HepG2 (cell line): ENCODE results near the gene ATN1. TPM values are rescaled to one million over a fixed set of nuclear protein-coding genes. Genes with fewer than 3 reads are reported as not detected.

ENCODE experiments used
- CENPT ChIP-seq: sonication (generic); formaldehyde crosslinking; IDR thresholded peaks from 2 replicates; pipeline ENCODE4 v1.8.0; 2022; ENCODE audit warnings: low read depth, mild to moderate bottlenecking, moderate library complexity, missing genetic modification reagents
- JUND ChIP-seq: sonication (generic); formaldehyde crosslinking; IDR thresholded peaks from 2 replicates; pipeline ENCODE4 v1.8.0; 2022; ENCODE audit warnings: mild to moderate bottlenecking, missing genetic modification reagents
- MAFK ChIP-seq, 2 experiments: IDR thresholded peaks in 1 of 2; conservative IDR thresholded peaks in 1 of 2; 2 replicates each; pipeline ENCODE4 v1.6.1; 2011; ENCODE audit warnings: improper control_type of control experiment in 2 of 2, low read length in 2 of 2
- ONECUT2 ChIP-seq: sonication (generic); formaldehyde crosslinking; IDR thresholded peaks from 2 replicates; pipeline ENCODE4 v1.4.0; 2020; ENCODE audit warnings: missing genetic modification reagents
- POLR2AphosphoS2 ChIP-seq: IDR thresholded peaks from 2 replicates; pipeline ENCODE4 v1.6.1; 2011; ENCODE audit warnings: low read depth, low read length, improper control_type of control experiment
- SKI ChIP-seq: fragments of 450-650 bp; IDR thresholded peaks from one replicate; pipeline ENCODE4 v1.6.1; 2018; ENCODE audit warnings: mild to moderate bottlenecking; ENCODE audit not compliant: partially characterized antibody
- SNAPC4 ChIP-seq: sonication (generic); formaldehyde crosslinking; IDR thresholded peaks from 2 replicates; pipeline ENCODE4 v1.4.0; 2020; ENCODE audit warnings: mild to moderate bottlenecking, missing genetic modification reagents
- TAF15 ChIP-seq: fragments of 200-400 bp; formaldehyde crosslinking; IDR thresholded peaks from one replicate; pipeline ENCODE4 v1.6.1; 2018; ENCODE audit warnings: mild to moderate bottlenecking, low read depth, low read length; ENCODE audit not compliant: poor library complexity, severe bottlenecking
- TCF12 ChIP-seq, 2 experiments: fragments of 450-650 bp in 1 of 2; sonication (generic) in 1 of 2; formaldehyde crosslinking in 1 of 2; IDR thresholded peaks; 2 replicates each; pipeline versions ENCODE4 v1.6.1 to v1.8.0; 2017 to 2022; ENCODE audit warnings: antibody characterized with exemption in 1 of 2, mild to moderate bottlenecking in 1 of 2, missing genetic modification reagents in 1 of 2, moderate library complexity in 1 of 2
- TMF1 ChIP-seq: sonication (generic); formaldehyde crosslinking; IDR thresholded peaks from 2 replicates; pipeline ENCODE4 v1.8.1; 2022; ENCODE audit warnings: low read depth, missing genetic modification reagents
- ZEB1 ChIP-seq: IDR thresholded peaks from 2 replicates; pipeline ENCODE4 v1.6.1; 2012; ENCODE audit warnings: mild to moderate bottlenecking, low read depth, inconsistent platforms; ENCODE audit not compliant: insufficient replicate concordance
- ZNF383 ChIP-seq: sonication (generic); formaldehyde crosslinking; IDR thresholded peaks from 2 replicates; pipeline ENCODE4 v1.4.0; 2020; ENCODE audit warnings: missing genetic modification reagents, mild to moderate bottlenecking, borderline replicate concordance
- ZNF547 ChIP-seq: sonication (generic); formaldehyde crosslinking; IDR thresholded peaks from 2 replicates; pipeline ENCODE4 v1.5.1; 2020; ENCODE audit warnings: mild to moderate bottlenecking, missing genetic modification reagents
- polyA plus RNA-seq, 8 experiments: library from polyadenylated mRNA; depleted of rRNA in 3 of 8; stranded (reverse) in 7 of 8; unstranded in 1 of 8; fragments of >200 nt; fragmentation: Illumina TruSeq in 4 of 8; extraction: Trizol in 4 of 8; gene quantifications; 2 replicates each; pipeline versions ENCODE4 v1.2.1 to v1.2.3, GENCODE V29; 2011 to 2016; ENCODE audit warnings: low read depth in 4 of 8, missing spikeins in 1 of 8, mixed read lengths in 1 of 8; ENCODE audit not compliant: insufficient read depth in 1 of 8
- total RNA-seq, 5 experiments: library from RNA; depleted of rRNA; stranded (reverse); fragments of >200 nt; fragmentation: Illumina TruSeq; extraction: Trizol; gene quantifications; 2 replicates each; pipeline ENCODE4 v1.2.3, GENCODE V29; 2016; ENCODE audit warnings: low read depth in 1 of 5
- TF ChIP-seq, protein P1 (sequence below): sonication (generic); formaldehyde crosslinking; IDR thresholded peaks from 2 replicates; pipeline ENCODE4 v1.5.1; 2020; ENCODE audit warnings: mild to moderate bottlenecking, missing genetic modification reagents, moderate library complexity
- TF ChIP-seq, protein P2 (sequence below): sonication (generic); formaldehyde crosslinking; IDR thresholded peaks from 2 replicates; pipeline ENCODE4 v1.8.0; 2022; ENCODE audit warnings: mild to moderate bottlenecking, missing genetic modification reagents, moderate library complexity
- TF ChIP-seq, protein P3 (sequence below): sonication (generic); formaldehyde crosslinking; IDR thresholded peaks from 2 replicates; pipeline ENCODE4 v1.4.0; 2020; ENCODE audit warnings: missing genetic modification reagents, borderline replicate concordance
- TF ChIP-seq, protein P4 (sequence below): sonication (generic); formaldehyde crosslinking; IDR thresholded peaks from 2 replicates; pipeline ENCODE4 v1.5.1; 2020; ENCODE audit warnings: mild to moderate bottlenecking, missing genetic modification reagents, borderline replicate concordance

ATN1 gene
- total and polyA plus RNA-seq, 2 of the 13 experiments (the other 11 are each of a cell fraction or from before 2014, with no cell fraction given), result 2.1 to 8.6 TPM

DNA sequence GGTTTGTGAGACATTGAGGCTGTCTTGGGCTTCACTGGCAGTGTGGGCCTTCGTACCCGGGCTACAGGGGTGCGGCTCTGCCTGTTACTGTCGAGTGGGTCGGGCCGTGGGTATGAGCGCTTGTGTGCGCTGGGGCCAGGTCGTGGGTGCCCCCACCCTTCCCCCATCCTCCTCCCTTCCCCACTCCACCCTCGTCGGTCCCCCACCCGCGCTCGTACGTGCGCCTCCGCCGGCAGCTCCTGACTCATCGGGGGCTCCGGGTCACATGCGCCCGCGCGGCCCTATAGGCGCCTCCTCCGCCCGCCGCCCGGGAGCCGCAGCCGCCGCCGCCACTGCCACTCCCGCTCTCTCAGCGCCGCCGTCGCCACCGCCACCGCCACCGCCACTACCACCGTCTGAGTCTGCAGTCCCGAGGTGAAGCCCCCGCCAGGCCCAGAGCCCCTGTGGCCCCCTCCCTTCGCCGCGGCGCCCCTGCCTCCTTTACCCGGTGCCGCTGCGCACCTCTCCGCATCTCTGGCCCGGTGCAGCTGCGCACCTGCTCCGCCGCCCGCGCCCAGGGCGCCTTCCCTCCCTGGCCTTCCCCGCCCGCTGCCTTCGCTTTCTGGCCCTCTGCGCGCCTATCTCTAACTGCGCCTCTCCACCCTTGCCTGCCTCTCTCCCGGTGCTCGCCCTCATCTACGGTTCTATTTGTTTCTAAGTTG lies 13.4 kb upstream of the ATN1 start, which contains the start of gene ENO2 (continued):
- TF ChIP-seq, protein P1, sequence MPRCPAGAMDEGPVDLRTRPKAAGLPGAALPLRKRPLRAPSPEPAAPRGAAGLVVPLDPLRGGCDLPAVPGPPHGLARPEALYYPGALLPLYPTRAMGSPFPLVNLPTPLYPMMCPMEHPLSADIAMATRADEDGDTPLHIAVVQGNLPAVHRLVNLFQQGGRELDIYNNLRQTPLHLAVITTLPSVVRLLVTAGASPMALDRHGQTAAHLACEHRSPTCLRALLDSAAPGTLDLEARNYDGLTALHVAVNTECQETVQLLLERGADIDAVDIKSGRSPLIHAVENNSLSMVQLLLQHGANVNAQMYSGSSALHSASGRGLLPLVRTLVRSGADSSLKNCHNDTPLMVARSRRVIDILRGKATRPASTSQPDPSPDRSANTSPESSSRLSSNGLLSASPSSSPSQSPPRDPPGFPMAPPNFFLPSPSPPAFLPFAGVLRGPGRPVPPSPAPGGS (CRISPR knock-in tag), result peak; percentile 37; the same call in 1 of the 2 replicates
- no peak for TF ChIP-seq POLR2AphosphoS2
- TF ChIP-seq, protein P2, sequence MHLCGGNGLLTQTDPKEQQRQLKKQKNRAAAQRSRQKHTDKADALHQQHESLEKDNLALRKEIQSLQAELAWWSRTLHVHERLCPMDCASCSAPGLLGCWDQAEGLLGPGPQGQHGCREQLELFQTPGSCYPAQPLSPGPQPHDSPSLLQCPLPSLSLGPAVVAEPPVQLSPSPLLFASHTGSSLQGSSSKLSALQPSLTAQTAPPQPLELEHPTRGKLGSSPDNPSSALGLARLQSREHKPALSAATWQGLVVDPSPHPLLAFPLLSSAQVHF (CRISPR knock-in tag), result no peak; the same call in 1 of the 2 replicates
- TF ChIP-seq ZEB1, result no peak
- no peak for TF ChIP-seq TMF1 (CRISPR knock-in tag)
- no peak for TF ChIP-seq ZNF383
- TF ChIP-seq, protein P3, sequence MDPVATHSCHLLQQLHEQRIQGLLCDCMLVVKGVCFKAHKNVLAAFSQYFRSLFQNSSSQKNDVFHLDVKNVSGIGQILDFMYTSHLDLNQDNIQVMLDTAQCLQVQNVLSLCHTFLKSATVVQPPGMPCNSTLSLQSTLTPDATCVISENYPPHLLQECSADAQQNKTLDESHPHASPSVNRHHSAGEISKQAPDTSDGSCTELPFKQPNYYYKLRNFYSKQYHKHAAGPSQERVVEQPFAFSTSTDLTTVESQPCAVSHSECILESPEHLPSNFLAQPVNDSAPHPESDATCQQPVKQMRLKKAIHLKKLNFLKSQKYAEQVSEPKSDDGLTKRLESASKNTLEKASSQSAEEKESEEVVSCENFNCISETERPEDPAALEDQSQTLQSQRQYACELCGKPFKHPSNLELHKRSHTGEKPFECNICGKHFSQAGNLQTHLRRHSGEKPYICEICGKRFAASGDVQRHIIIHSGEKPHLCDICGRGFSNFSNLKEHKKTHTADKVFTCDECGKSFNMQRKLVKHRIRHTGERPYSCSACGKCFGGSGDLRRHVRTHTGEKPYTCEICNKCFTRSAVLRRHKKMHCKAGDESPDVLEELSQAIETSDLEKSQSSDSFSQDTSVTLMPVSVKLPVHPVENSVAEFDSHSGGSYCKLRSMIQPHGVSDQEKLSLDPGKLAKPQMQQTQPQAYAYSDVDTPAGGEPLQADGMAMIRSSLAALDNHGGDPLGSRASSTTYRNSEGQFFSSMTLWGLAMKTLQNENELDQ (CRISPR knock-in tag), result no peak
- TF ChIP-seq, protein P4, sequence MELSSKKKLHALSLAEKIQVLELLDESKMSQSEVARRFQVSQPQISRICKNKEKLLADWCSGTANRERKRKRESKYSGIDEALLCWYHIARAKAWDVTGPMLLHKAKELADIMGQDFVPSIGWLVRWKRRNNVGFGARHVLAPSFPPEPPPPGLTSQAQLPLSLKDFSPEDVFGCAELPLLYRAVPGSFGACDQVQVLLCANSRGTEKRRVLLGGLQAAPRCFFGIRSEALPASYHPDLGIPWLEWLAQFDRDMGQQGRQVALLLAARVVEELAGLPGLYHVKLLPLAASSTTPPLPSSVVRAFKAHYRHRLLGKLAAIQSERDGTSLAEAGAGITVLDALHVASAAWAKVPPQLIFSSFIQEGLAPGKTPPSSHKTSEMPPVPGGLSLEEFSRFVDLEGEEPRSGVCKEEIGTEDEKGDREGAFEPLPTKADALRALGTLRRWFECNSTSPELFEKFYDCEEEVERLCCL (CRISPR knock-in tag), result no peak
- TF ChIP-seq TCF12 (IDR thresholded peaks at IDR 0.05), result no peak
- 0 out of 2 replicates have a peak, but pooled peaks have one; percentile 49 for TF ChIP-seq TCF12 (CRISPR knock-in tag; IDR thresholded peaks at IDR 0.05)
- TF ChIP-seq ONECUT2 (CRISPR knock-in tag), result no peak
- no peak for TF ChIP-seq MAFK (conservative IDR thresholded peaks at IDR 0.05 in 1 of 2, IDR thresholded peaks at IDR 0.05 in 1 of 2; ENCODE audit: low read length in 2 of 2)
- no peak for TF ChIP-seq JUND (CRISPR knock-in tag)
- no peak for TF ChIP-seq TAF15
- TF ChIP-seq SNAPC4 (CRISPR knock-in tag), result no peak
- no peak; the same call in 1 of the 2 replicates for TF ChIP-seq ZNF547 (CRISPR knock-in tag)
- no peak for TF ChIP-seq SKI
- 0 out of 2 replicates have a peak, but pooled peaks have one; percentile 26 for TF ChIP-seq CENPT
